Thymus (tissue), 11 donors: ENCODE data around the gene SKI. TPM values are rescaled to one million over a fixed set of nuclear protein-coding genes. Genes with fewer than 3 reads are reported as not detected.

Source experiments
- DNase-seq, 9 donors: peaks; one replicate each; pipeline ENCODE4 v3.0.0-alpha.2; 2013; ENCODE audit warnings: low spot score in 9 of 9, low read depth in 6 of 9, missing footprints in 1 of 9
- H3K27ac ChIP-seq, 2 donors: one replicate each; pipeline ENCODE4 v1.5.1; 2013; ENCODE audit warnings: control low read depth in 1 of 2, low read depth in 1 of 2, low read length in 1 of 2, mild to moderate bottlenecking in 1 of 2, moderate library complexity in 1 of 2
- H3K27me3 ChIP-seq, 2 donors: one replicate each; pipeline ENCODE4 v1.5.1; 2013; ENCODE audit warnings: low read length in 1 of 2; ENCODE audit not compliant: control insufficient read depth in 2 of 2, insufficient read depth in 1 of 2
- H3K36me3 ChIP-seq, 2 donors: one replicate each; pipeline ENCODE4 v1.5.1; 2013; ENCODE audit warnings: low read length in 1 of 2, mild to moderate bottlenecking in 1 of 2, moderate library complexity in 1 of 2; ENCODE audit not compliant: control insufficient read depth in 2 of 2, insufficient read depth in 2 of 2
- H3K4me1 ChIP-seq, 2 donors: one replicate each; pipeline ENCODE4 v1.5.1; 2013; ENCODE audit warnings: low read length in 2 of 2; ENCODE audit not compliant: control insufficient read depth in 2 of 2, insufficient read depth in 2 of 2
- H3K4me3 ChIP-seq, 2 donors: one replicate each; pipeline ENCODE4 v1.5.1; 2013; ENCODE audit warnings: low read length in 2 of 2, control low read depth in 1 of 2, mild to moderate bottlenecking in 1 of 2
- H3K9me3 ChIP-seq, 2 donors: one replicate each; pipeline ENCODE4 v1.5.1; 2013; ENCODE audit warnings: low read length in 1 of 2, mild to moderate bottlenecking in 1 of 2; ENCODE audit not compliant: control insufficient read depth in 2 of 2, insufficient read depth in 1 of 2
- WGBS: extraction: QIAGEN DNeasy Blood & Tissue Kit; methylation state at CpG from one replicate; pipeline ENCODE4 v1.1.7; 2013; 5-methylcytosine and 5-hydroxymethylcytosine counted together
- polyA plus RNA-seq: library from polyadenylated mRNA; stranded (reverse); fragments of 200-250 nt; gene quantifications from one replicate; pipeline ENCODE4 v1.2.3, GENCODE V29; 2013
- total RNA-seq: library from RNA; stranded (reverse); fragments of 120-200 nt; gene quantifications from one replicate; pipeline ENCODE4 v1.2.4, GENCODE V29; 2013
- donor health status: healthy.

Gene SKI
- total and polyA plus RNA-seq, 2 donors: 5.3 to 16.4 TPM

DNA sequence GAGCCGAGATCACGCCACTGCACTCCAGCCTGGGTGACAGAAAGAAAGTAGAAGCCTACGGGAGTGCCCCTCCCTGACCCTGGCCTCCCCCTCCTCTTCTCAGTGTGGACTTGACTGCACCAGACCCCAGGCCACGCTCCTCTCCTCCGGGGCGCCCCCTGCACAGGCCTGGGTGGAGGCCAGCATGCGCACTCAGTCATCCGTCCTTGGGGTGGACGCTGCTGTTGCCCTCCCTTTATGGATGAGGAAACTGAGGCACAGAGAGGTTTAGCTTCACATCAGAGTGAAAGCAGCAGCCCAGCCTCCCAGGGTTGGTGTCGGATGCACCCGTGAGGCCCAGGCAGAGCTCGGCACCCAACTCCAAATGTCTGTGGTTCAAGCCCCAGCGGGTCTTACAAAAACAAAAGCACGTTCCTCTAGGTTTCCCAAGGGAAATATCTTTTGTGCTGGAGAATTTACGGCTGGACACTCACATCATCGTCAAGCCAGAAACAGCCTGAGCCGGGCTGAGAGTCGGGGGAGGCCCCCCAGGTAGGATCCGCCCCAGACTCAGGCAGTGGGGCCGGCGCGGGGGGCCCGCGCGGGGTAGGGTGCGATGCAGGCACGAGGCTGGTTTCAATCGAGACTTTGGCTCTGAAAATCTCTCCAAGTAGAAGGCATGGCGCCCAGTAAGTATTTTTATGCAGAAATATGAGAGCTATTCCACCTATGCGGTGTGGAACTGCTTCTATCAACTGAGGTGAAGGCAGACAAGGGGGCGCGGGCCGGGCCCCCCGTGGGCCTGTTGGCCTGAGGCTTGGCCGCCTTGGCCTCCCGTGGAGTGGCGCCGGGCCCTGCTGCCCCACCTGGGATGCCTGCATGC lies 126.6 kb downstream of the SKI start:
- no peak overlapping the region for H3K27ac ChIP-seq
- no peak overlapping the region for H3K4me3 ChIP-seq
- no peaks in the 10 kb centered on the region for H3K27me3 ChIP-seq
- WGBS: 93% methylated on average over 38 of the region's 38 CpGs
- no peaks in the 10 kb centered on the region for H3K9me3 ChIP-seq
- H3K36me3 ChIP-seq: no peaks in the 10 kb centered on the region
- DNase-seq: no peak
- peaks cover 0 to 3% of the 10 kb centered on the region in 2 donors for H3K4me1 ChIP-seq

DNA sequence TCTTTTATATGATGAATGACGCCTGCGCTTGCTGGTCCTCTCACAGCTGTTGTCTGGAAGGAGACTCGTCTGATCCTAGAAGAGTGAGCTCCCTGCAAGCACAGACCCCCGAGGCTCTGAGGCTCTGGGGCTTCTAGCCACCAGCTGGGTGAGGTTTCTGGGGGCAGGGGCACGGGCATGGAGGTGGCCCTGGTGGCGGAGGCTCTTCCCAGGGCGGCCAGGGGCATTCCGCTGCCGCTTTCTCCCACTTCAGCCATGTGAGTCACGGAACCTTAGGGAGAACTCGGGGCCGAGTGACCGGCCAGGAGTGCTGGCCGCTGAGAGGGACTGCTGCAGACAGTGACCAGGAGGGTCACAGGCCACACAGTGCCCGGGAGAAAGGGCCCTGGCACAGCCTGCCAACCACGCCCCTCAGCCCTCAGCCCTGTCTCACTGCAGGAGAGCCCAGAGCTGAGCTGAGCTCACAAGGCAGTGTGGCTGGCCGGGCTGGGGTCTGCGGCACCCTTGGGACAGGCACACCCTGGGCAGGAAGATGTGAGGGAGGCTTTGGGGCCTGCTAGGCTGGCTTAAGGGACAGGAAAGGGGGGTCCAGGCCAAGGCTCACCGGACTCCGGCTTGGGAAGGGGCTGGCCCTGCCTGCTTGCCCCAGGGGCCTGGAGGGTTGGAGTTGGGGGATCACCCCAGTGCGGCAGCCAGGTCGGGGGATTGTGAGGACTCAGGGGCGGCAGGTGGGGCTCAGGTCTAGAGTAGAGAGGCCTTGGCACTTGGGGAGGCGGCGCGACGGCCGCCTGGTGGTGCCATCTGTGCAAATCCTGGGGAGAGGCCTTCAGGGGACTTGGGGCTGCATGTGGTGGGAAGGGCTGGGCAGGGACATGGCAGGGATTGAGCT lies 127.5 kb downstream of the SKI start:
- Histone ChIP-seq H3K4me3 (no peak overlapping the region), H3K36me3 (no peaks in the 10 kb centered on the region), H3K27ac (no peak overlapping the region), H3K4me1 (peaks cover 0 to 3% of the 10 kb centered on the region in 2 donors), H3K9me3 (no peaks in the 10 kb centered on the region), H3K27me3 (no peaks in the 10 kb centered on the region)
- 95% methylated on average over 28 of the region's 28 CpGs for WGBS
- DNase-seq: no peak

DNA sequence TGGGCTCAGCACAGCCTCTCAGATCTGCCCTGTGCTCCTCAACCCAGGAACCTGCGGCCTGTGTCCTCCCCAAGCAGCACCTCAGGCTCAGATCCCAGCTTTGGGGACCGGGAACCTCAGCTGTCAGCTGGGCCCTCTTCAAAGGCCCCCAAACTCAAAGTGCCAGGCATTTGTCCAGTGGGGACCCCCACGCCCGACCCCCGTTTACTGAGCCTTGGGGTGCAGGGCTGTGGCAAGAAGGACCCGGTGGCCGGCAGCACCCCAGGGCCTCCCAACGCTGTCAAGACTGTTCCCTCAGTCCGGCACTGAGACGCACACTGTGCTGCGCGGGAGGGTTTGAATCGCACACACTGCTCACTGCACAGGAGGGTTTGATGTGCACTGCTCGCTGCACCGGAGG lies 128.3 kb downstream of the SKI start:
- H3K9me3 ChIP-seq: no peaks in the 10 kb centered on the region
- WGBS: 96% methylated on average over 15 of the region's 15 CpGs
- H3K27me3 ChIP-seq: no peaks in the 10 kb centered on the region
- H3K4me1 ChIP-seq: peaks cover 0 to 3% of the 10 kb centered on the region in 2 donors
- no peaks in the 10 kb centered on the region for H3K36me3 ChIP-seq
- DNase-seq: no peak
- H3K4me3 ChIP-seq: no peak overlapping the region
- H3K27ac ChIP-seq: no peak overlapping the region

DNA sequence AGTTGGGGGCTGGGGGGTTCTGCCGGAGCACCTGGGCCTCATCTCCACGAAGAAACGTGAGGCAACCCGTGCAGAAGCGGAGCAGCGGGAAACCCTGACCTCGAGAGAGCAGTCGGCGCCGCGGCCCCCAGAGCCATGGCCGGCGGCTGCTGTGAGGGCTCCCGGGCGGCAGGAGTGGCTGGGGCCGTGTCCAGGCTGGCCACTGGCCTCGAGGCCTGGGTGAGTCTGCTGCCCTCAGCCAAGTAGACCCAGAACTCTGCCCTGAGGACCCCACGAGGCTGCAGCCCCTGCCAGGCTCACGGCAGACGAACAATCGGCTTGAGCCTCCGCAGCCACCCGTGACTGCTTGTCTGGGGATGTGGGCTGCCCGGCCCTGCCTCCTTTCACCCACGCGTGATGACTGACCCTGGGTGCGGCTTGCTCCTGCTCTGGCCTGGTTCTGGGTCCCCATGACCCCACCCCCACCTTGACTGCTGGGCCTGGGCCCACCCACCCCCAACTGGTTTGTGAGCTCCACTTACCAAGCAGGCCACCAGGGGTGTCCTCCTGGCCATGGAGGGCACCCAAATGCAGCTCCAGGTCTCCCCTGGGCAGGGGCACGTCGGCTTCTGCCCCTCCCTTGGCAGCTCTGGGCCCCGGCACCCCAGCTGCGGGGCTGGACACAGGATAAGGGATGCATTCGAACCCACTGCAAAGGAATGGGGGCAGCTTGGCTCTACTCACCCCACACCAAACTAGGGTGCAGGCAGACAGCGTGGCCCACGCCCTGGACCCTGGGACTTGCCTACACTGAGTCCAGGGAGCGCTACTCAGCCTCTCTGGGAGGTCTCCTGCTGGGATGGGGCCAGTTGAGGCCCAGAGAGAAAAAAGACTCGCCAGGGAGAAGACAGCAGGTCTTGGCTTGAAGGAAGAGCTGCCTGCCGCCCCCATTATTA lies 129.1 kb downstream of the SKI start:
- Histone ChIP-seq H3K36me3 (no peaks in the 10 kb centered on the region), H3K27me3 (no peaks in the 10 kb centered on the region), H3K4me1 (peaks cover 0 to 3% of the 10 kb centered on the region in 2 donors), H3K4me3 (no peak overlapping the region), H3K9me3 (no peaks in the 10 kb centered on the region), H3K27ac (no peak overlapping the region)
- no peak for DNase-seq
- 96% methylated on average over 37 of the region's 37 CpGs for WGBS

DNA sequence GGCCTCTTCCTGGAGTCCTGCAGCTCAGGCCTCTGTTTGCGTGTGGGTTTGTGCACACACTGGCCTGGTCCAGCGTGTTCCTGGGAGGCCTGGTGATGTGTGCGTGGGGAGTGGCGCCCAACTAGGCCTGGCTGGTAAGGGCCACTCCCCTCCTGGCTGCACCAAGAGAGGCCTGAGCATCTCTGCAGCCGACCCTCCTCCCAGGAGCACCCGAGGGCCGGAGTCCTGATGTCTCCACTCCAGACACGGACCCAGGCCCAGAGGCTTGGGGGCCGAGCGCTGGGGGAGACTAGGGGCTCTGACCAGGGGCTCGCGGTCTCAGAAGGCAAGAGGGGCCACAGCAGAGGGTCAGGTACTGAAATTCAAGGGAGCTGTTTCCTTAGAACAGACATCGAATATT lies 130.0 kb downstream of the SKI start:
- Histone ChIP-seq H3K9me3 (no peaks in the 10 kb centered on the region), H3K4me1 (peaks cover 0 to 3% of the 10 kb centered on the region in 2 donors), H3K27ac (no peak overlapping the region), H3K27me3 (no peaks in the 10 kb centered on the region), H3K36me3 (no peaks in the 10 kb centered on the region), H3K4me3 (no peak overlapping the region)
- no peak for DNase-seq
- WGBS: 96% methylated on average over 13 of the region's 13 CpGs

DNA sequence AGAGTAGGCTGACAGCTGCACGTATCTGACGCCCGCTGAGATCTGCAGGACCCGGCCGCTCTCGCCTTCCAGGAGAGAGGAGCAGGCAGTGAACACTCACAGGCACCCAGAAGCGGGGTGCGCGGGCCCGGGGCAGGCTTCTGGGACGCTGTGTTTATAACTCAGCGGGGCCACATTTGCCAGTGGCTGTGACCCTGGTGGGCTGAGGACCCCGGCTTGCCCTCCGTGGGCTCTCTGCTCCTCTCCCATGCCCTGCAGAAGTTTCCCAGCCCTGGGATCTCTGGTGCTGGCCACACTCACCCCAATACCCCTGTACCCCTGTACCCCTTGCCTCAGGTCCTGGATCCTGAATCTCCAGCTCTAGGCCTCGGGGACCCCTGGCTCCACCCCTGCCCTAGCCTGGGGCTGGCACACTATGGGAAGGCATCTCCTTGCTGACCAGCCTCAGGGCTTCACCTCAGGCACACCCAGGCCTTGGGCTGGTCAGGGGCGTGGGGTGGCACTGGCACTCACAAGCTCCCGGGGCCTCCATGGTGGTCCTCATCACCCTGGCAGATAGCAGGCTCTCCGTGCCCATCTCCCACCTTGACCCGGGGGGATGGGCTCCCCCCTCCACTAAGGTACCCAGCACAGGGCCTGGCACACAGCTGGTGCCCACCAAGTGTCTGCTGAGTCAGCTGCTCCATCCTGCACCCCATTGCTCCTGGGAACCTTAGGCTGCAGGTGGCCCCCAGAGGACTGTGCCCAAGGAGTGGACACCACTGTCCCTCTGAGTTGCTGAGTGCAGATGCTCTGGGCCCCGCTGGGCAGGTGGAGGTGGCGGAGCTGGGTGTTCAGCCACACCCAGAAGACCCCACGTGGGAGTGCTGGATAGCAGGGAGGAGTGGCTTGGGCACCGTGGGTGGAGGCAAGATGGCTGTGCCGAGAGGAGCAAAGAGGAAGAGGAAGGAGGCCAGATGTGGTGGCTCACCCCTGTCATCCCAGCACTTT lies 130.8 kb downstream of the SKI start:
- Histone ChIP-seq H3K36me3 (no peaks in the 10 kb centered on the region), H3K9me3 (no peaks in the 10 kb centered on the region), H3K4me3 (no peak overlapping the region), H3K27me3 (no peaks in the 10 kb centered on the region), H3K27ac (no peak overlapping the region), H3K4me1 (peaks cover 0 to 3% of the 10 kb centered on the region in 2 donors)
- WGBS: 90% methylated on average over 24 of the region's 24 CpGs
- DNase-seq: no peak
